OCI-LY7 (cell line): ENCODE measurements around the gene HDAC9.

Experiments used
- EZH2phosphoT487 ChIP-seq: fragments of 200-600 bp; sonication (generic); IDR thresholded peaks from 2 replicates; pipeline ENCODE4 v1.6.1; 2018; ENCODE audit warnings: low read depth, borderline replicate concordance, mild to moderate bottlenecking, mixed run types, antibody characterized with exemption, low read length, moderate library complexity, mixed read lengths
- TF ChIP-seq, protein P1 (sequence below): fragments of 200-600 bp; sonication (generic); conservative IDR thresholded peaks from 2 replicates; pipeline ENCODE4 v1.5.1; 2014; ENCODE audit warnings: mild to moderate bottlenecking, antibody characterized with exemption, low read length, moderate library complexity, mixed read lengths

DNA sequence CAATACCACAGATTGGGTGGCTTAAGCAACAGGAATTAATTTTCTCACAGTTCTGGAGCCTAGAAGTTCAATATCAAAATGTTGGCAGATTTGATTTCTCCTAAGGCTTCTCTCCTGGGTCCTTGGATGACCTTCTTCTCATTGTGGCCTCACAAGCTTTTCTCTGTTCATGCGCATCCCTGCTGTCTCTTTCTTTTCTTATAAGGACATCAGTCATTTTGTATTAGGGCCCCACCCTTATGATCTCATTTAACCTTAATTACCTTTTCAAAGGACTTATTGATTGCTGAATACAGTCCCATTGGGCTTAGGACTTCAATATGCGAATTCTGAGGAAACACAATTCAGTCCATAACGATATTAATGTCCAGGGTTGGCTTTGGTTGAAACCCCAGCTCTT lies 285.4 kb downstream of the HDAC9 start:
- TF ChIP-seq, protein P1, sequence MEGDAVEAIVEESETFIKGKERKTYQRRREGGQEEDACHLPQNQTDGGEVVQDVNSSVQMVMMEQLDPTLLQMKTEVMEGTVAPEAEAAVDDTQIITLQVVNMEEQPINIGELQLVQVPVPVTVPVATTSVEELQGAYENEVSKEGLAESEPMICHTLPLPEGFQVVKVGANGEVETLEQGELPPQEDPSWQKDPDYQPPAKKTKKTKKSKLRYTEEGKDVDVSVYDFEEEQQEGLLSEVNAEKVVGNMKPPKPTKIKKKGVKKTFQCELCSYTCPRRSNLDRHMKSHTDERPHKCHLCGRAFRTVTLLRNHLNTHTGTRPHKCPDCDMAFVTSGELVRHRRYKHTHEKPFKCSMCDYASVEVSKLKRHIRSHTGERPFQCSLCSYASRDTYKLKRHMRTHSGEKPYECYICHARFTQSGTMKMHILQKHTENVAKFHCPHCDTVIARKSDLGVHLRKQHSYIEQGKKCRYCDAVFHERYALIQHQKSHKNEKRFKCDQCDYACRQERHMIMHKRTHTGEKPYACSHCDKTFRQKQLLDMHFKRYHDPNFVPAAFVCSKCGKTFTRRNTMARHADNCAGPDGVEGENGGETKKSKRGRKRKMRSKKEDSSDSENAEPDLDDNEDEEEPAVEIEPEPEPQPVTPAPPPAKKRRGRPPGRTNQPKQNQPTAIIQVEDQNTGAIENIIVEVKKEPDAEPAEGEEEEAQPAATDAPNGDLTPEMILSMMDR: no peak
- no peak for TF ChIP-seq EZH2phosphoT487
